ENCODE results near the gene OCIAD1. TPM values are rescaled to one million over a fixed set of nuclear protein-coding genes. Genes with fewer than 3 reads are reported as not detected.

Gene OCIAD1
- total RNA-seq, 1 experiment from 2014 or later: 207 TPM

DNA sequence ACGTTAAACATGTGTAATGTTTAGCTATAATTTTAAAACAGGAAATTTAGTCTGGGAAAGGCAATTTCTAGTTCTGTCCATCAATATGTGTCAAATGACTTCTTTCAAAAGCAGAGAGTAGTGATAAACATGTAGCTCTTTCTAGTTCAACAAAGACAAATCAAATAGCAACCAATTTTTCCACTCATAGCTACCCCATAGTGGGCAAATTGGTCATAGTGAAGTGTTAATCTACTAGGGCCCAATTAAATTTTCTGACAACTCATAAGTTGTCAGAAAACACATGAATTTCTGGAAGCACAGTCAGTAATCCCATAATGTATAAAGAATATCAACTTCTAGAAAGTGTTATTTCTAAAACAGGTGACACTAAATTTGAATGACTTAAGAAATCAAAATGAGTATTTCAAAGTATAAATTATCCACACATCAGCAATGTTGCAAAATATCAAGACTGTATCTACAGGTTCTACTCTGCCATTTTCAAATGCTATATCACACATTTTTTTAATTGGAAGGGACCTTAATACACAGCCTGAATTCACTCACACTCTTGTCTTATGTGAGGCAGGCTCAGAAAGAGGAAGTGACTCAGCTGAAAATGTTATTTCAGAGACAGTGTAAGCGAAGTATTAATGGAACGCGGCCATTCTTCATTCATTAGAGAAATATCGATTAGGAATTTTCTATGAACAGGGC lies 68.0 kb downstream of the OCIAD1 start:
- TF ChIP-seq, protein P1, sequence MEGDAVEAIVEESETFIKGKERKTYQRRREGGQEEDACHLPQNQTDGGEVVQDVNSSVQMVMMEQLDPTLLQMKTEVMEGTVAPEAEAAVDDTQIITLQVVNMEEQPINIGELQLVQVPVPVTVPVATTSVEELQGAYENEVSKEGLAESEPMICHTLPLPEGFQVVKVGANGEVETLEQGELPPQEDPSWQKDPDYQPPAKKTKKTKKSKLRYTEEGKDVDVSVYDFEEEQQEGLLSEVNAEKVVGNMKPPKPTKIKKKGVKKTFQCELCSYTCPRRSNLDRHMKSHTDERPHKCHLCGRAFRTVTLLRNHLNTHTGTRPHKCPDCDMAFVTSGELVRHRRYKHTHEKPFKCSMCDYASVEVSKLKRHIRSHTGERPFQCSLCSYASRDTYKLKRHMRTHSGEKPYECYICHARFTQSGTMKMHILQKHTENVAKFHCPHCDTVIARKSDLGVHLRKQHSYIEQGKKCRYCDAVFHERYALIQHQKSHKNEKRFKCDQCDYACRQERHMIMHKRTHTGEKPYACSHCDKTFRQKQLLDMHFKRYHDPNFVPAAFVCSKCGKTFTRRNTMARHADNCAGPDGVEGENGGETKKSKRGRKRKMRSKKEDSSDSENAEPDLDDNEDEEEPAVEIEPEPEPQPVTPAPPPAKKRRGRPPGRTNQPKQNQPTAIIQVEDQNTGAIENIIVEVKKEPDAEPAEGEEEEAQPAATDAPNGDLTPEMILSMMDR (IDR thresholded peaks at IDR 0.05; ENCODE audit: unreplicated experiment): no peak
- Mint-ChIP-seq H3K4me1 (ENCODE audit: insufficient read depth, unreplicated experiment) (peaks cover 37% of the 10 kb centered on the region), H3K36me3 (ENCODE audit: insufficient read depth, unreplicated experiment) (peaks cover 31% of the 10 kb centered on the region), H3K27me3 (ENCODE audit: insufficient read depth, unreplicated experiment) (no peaks in the 10 kb centered on the region), H3K27ac (ENCODE audit: low read depth, unreplicated experiment) (peak overlapping the region; percentile 64), H3K9me3 (ENCODE audit: unreplicated experiment) (no peaks in the 10 kb centered on the region), H3K4me3 (ENCODE audit: unreplicated experiment) (no peak overlapping the region)
- DNase-seq (ENCODE audit: unreplicated experiment): peak; percentile 50
- POLR2A ChIA-PET: interaction anchor here (0.5 to 1.6 kb wide), 7 partner anchors 8 to 492 kb away, joined by 3 to 6 read pairs (median 4); partner anchors contain the start of genes FRYL and OCIAD2
- no TSS peak for BruUV-seq (replicated peaks)
- intact Hi-C loops (cut with micrococcal nuclease): no loop called here
- CTCF ChIA-PET: interaction anchor here (0.6 to 2.1 kb wide), 7 partner anchors 10 to 557 kb away, joined by 3 to 6 read pairs (median 3); no protein-coding TSS in a partner anchor

DNA sequence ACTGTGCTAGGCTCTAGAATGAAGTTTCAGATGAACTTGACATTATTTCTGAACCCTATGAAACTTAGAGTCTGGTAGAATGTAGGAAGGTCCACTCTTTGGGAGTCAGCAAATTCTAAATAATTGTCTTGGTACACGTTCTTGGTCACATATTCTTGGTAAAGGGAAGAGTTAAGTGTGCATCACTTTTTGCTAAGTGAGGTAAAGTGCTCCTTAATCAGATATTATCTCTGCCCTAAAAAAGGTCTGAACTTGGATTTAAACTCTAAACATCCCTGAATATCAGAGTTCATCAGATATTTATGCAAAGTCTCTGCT lies 68.5 kb downstream of the OCIAD1 start:
- POLR2A ChIA-PET: interaction anchor here (0.6 to 1.6 kb wide), 3 partner anchors 10 to 15 kb away, joined by 3 to 6 read pairs (median 3); no protein-coding TSS in a partner anchor
- Mint-ChIP-seq H3K4me3 (ENCODE audit: unreplicated experiment) (no peak overlapping the region), H3K36me3 (ENCODE audit: insufficient read depth, unreplicated experiment) (peaks cover 31% of the 10 kb centered on the region), H3K27me3 (ENCODE audit: insufficient read depth, unreplicated experiment) (no peaks in the 10 kb centered on the region), H3K9me3 (ENCODE audit: unreplicated experiment) (no peaks in the 10 kb centered on the region), H3K27ac (ENCODE audit: low read depth, unreplicated experiment) (peak overlapping the region; percentile 64), H3K4me1 (ENCODE audit: insufficient read depth, unreplicated experiment) (peaks cover 38% of the 10 kb centered on the region)
- TF ChIP-seq, protein P1 (IDR thresholded peaks at IDR 0.05; ENCODE audit: unreplicated experiment): no peak
- CTCF ChIA-PET: interaction anchor here (0.9 to 2.1 kb wide), 2 partner anchors 10 to 218 kb away, joined by 3 to 6 read pairs; no protein-coding TSS in a partner anchor
- intact Hi-C loops (cut with micrococcal nuclease): no loop called here
- BruUV-seq (replicated peaks): no TSS peak
- DNase-seq (ENCODE audit: unreplicated experiment): no peak

DNA sequence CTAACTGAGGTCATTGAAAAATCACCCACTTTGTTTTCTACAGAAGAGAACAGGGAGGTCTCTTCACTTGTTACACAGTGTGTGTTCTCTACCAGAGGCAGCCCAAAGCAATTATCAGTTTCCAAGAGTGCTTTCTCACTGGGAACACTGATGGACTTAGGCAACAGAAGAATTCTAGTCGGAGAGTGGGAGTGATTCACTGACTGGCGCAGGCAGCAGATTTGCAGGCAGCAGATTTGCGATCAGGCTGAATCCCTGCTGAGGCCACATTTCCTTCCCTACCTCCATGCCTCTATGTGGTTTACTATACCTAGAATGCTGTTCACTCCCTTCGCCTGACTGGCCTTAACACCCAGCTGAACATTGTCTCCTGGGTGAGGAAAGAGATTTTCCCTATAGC lies 69.1 kb downstream of the OCIAD1 start:
- H3K27ac Mint-ChIP-seq (ENCODE audit: low read depth, unreplicated experiment): peak overlapping the region; percentile 64
- H3K36me3 Mint-ChIP-seq (ENCODE audit: insufficient read depth, unreplicated experiment): peaks cover 31% of the 10 kb centered on the region
- no peaks in the 10 kb centered on the region for H3K9me3 Mint-ChIP-seq (ENCODE audit: unreplicated experiment)
- TF ChIP-seq, protein P1 (IDR thresholded peaks at IDR 0.05; ENCODE audit: unreplicated experiment): no peak
- BruUV-seq (replicated peaks): no TSS peak
- CTCF ChIA-PET: interaction anchor here (0.6 kb wide), 1 partner anchor 25 kb away, joined by 3 read pairs; no protein-coding TSS in a partner anchor
- POLR2A ChIA-PET: interaction anchor here (0.6 to 1.6 kb wide), 5 partner anchors 9 to 43 kb away, joined by 3 to 6 read pairs (median 3); no protein-coding TSS in a partner anchor
- H3K4me3 Mint-ChIP-seq (ENCODE audit: unreplicated experiment): no peak overlapping the region
- intact Hi-C loops (cut with micrococcal nuclease): no loop called here
- peaks cover 43% of the 10 kb centered on the region for H3K4me1 Mint-ChIP-seq (ENCODE audit: insufficient read depth, unreplicated experiment)
- H3K27me3 Mint-ChIP-seq (ENCODE audit: insufficient read depth, unreplicated experiment): no peaks in the 10 kb centered on the region
- peak; percentile 58 for DNase-seq (ENCODE audit: unreplicated experiment)

DNA sequence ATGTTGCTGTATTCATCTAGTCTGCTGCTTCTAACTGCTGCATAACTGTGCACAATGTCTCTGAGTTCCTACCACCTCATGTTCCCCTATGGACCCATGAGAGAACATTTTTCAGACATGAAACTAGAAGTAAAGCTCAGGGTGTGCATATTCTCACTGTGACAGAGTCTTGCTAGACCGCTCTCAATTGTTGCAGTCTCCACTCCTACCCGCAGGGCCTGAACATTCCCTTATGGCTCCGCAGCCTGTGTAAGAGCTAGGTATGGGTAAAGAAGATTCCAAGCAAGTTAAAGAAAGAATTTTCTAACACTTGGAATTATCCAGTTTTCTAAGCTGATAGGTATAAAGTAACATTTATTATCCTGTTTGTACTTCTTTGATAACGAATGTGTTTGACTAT lies 70.3 kb downstream of the OCIAD1 start:
- intact Hi-C loops (cut with micrococcal nuclease): no loop called here
- H3K36me3 Mint-ChIP-seq (ENCODE audit: insufficient read depth, unreplicated experiment): peaks cover 27% of the 10 kb centered on the region
- no peak overlapping the region for H3K4me3 Mint-ChIP-seq (ENCODE audit: unreplicated experiment)

More for the DNA sequence above, 70.3 kb downstream of the OCIAD1 start:
- no peaks in the 10 kb centered on the region for H3K9me3 Mint-ChIP-seq (ENCODE audit: unreplicated experiment)
- CTCF ChIA-PET: interaction anchor here (0.7 to 1.7 kb wide), 6 partner anchors 12 to 235 kb away, joined by 3 to 8 read pairs (median 4); no protein-coding TSS in a partner anchor
- H3K27ac Mint-ChIP-seq (ENCODE audit: low read depth, unreplicated experiment): peak overlapping the region; percentile 9
- POLR2A ChIA-PET: interaction anchor here (0.6 to 1.4 kb wide), 4 partner anchors 39 to 201 kb away, joined by 3 read pairs; no protein-coding TSS in a partner anchor
- no TSS peak for BruUV-seq (replicated peaks)
- TF ChIP-seq, protein P1 (IDR thresholded peaks at IDR 0.05; ENCODE audit: unreplicated experiment): no peak
- H3K4me1 Mint-ChIP-seq (ENCODE audit: insufficient read depth, unreplicated experiment): peaks cover 52% of the 10 kb centered on the region
- no peaks in the 10 kb centered on the region for H3K27me3 Mint-ChIP-seq (ENCODE audit: insufficient read depth, unreplicated experiment)
- no peak for DNase-seq (ENCODE audit: unreplicated experiment)

All from MCF 10A (cell line).